HepG2 (cell line): ENCODE results near the gene FAAP100. TPM values are rescaled to one million over a fixed set of nuclear protein-coding genes. Genes with fewer than 3 reads are reported as not detected.

Experiments used
- ARNT ChIP-seq: fragments of 450-650 bp; IDR thresholded peaks from 2 replicates; pipeline ENCODE4 v1.6.1; 2017
- NFE2L1 ChIP-seq: sonication (generic); formaldehyde crosslinking; IDR thresholded peaks from 2 replicates; pipeline ENCODE4 v1.4.0; 2020; ENCODE audit warnings: missing genetic modification reagents, mild to moderate bottlenecking, borderline replicate concordance
- PRPF4 ChIP-seq: fragments of 200-400 bp; formaldehyde crosslinking; IDR thresholded peaks from 2 replicates; pipeline ENCODE4 v1.6.1; 2016; ENCODE audit warnings: low read length, low read depth; ENCODE audit not compliant: poor library complexity, severe bottlenecking
- RBAK ChIP-seq: sonication (generic); formaldehyde crosslinking; IDR thresholded peaks from 2 replicates; pipeline ENCODE4 v1.5.1; 2020; ENCODE audit warnings: mild to moderate bottlenecking, missing genetic modification reagents
- RFXANK ChIP-seq: IDR thresholded peaks from 2 replicates; pipeline ENCODE4 v1.6.1; 2016
- ZC3H4 ChIP-seq: sonication (generic); formaldehyde crosslinking; IDR thresholded peaks from 2 replicates; pipeline ENCODE4 v1.4.0; 2020; ENCODE audit warnings: missing genetic modification reagents, borderline replicate concordance
- ZFP82 ChIP-seq: sonication (generic); formaldehyde crosslinking; IDR thresholded peaks from 2 replicates; pipeline ENCODE4 v1.5.1; 2020; ENCODE audit warnings: mild to moderate bottlenecking, missing genetic modification reagents, borderline replicate concordance
- ZKSCAN8 ChIP-seq: IDR thresholded peaks from 2 replicates; pipeline ENCODE4 v1.6.1; 2016; ENCODE audit warnings: borderline replicate concordance, missing genetic modification reagents, missing compliant biosample characterization
- ZNF180 ChIP-seq: sonication (generic); formaldehyde crosslinking; IDR thresholded peaks from 2 replicates; pipeline ENCODE4 v1.4.0; 2020; ENCODE audit warnings: low read depth, missing genetic modification reagents, borderline replicate concordance
- ZNF251 ChIP-seq: sonication (generic); formaldehyde crosslinking; IDR thresholded peaks from 2 replicates; pipeline ENCODE4 v1.9.0; 2021; ENCODE audit warnings: mild to moderate bottlenecking, missing genetic modification reagents
- ZNF468 ChIP-seq: sonication (generic); formaldehyde crosslinking; IDR thresholded peaks from 2 replicates; pipeline ENCODE4 v1.8.0; 2022; ENCODE audit warnings: mild to moderate bottlenecking, moderate library complexity, missing genetic modification reagents
- ZNF713 ChIP-seq: sonication (generic); formaldehyde crosslinking; IDR thresholded peaks from 2 replicates; pipeline ENCODE4 v1.4.0; 2020; ENCODE audit warnings: mild to moderate bottlenecking, missing genetic modification reagents
- ZSCAN22 ChIP-seq: sonication (generic); formaldehyde crosslinking; IDR thresholded peaks from 2 replicates; pipeline ENCODE4 v1.4.0; 2020; ENCODE audit warnings: mild to moderate bottlenecking, missing genetic modification reagents
- polyA plus RNA-seq, 8 experiments: library from polyadenylated mRNA; depleted of rRNA in 3 of 8; stranded (reverse) in 7 of 8; unstranded in 1 of 8; fragments of >200 nt; fragmentation: Illumina TruSeq in 4 of 8; extraction: Trizol in 4 of 8; gene quantifications; 2 replicates each; pipeline versions ENCODE4 v1.2.1 to v1.2.3, GENCODE V29; 2011 to 2016; ENCODE audit warnings: low read depth in 4 of 8, missing spikeins in 1 of 8, mixed read lengths in 1 of 8; ENCODE audit not compliant: insufficient read depth in 1 of 8
- total RNA-seq, 5 experiments: library from RNA; depleted of rRNA; stranded (reverse); fragments of >200 nt; fragmentation: Illumina TruSeq; extraction: Trizol; gene quantifications; 2 replicates each; pipeline ENCODE4 v1.2.3, GENCODE V29; 2016; ENCODE audit warnings: low read depth in 1 of 5
- TF ChIP-seq, protein P1 (sequence below): sonication (generic); formaldehyde crosslinking; IDR thresholded peaks from 2 replicates; pipeline ENCODE4 v1.4.0; 2020; ENCODE audit warnings: missing genetic modification reagents
- TF ChIP-seq, protein P2 (sequence below): sonication (generic); formaldehyde crosslinking; IDR thresholded peaks from 2 replicates; pipeline ENCODE4 v1.5.0; 2020; ENCODE audit warnings: missing genetic modification reagents
- TF ChIP-seq, protein P3 (sequence below): sonication (generic); formaldehyde crosslinking; IDR thresholded peaks from 2 replicates; pipeline ENCODE4 v1.4.0; 2020; ENCODE audit warnings: mild to moderate bottlenecking, missing genetic modification reagents
- TF ChIP-seq, protein P4 (sequence below): sonication (generic); formaldehyde crosslinking; IDR thresholded peaks from 2 replicates; pipeline ENCODE4 v1.5.1; 2020; ENCODE audit warnings: mild to moderate bottlenecking, missing genetic modification reagents, moderate library complexity

The FAAP100 gene
- total and polyA plus RNA-seq, 2 of the 13 experiments (the other 11 are each of a cell fraction or from before 2014, with no cell fraction given): 7.6 to 20.8 TPM

DNA sequence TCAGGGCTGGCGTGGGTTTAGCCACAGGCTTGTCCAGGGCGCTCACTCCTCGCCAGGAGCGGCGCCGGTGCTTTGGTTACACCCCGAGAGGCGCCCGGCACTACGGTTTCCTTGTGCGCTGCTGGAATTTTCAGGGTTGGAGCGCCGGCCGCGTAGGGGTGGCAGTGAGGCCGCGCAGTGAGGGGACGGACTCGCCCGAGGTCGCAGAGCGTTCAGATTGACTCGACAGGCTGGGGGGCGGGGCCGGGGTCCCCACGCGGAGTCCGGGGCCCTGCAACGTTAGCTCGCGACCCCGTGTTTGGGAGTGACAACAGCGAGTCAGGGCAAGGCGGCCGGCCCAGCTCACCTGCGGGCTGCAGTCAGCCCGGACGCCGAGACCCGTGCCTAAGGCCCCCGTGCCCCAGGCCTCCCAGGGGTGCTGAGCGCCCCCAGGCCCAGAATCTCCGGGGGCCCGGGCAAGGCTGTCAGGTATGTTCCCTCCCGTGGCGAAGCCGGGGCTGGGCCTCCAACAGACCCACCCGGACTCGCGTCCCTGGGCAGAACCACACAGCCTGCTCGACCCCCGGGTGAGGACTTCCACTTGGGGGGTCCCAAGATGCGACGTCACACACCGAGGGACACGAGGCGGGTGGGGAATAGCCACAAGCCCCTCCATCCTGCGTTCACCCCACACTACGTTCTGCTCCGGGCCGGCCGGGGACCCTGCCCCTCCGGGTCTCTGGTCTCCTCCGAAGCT lies 38.2 kb downstream of the FAAP100 start (continued):
- TF ChIP-seq, protein P1, sequence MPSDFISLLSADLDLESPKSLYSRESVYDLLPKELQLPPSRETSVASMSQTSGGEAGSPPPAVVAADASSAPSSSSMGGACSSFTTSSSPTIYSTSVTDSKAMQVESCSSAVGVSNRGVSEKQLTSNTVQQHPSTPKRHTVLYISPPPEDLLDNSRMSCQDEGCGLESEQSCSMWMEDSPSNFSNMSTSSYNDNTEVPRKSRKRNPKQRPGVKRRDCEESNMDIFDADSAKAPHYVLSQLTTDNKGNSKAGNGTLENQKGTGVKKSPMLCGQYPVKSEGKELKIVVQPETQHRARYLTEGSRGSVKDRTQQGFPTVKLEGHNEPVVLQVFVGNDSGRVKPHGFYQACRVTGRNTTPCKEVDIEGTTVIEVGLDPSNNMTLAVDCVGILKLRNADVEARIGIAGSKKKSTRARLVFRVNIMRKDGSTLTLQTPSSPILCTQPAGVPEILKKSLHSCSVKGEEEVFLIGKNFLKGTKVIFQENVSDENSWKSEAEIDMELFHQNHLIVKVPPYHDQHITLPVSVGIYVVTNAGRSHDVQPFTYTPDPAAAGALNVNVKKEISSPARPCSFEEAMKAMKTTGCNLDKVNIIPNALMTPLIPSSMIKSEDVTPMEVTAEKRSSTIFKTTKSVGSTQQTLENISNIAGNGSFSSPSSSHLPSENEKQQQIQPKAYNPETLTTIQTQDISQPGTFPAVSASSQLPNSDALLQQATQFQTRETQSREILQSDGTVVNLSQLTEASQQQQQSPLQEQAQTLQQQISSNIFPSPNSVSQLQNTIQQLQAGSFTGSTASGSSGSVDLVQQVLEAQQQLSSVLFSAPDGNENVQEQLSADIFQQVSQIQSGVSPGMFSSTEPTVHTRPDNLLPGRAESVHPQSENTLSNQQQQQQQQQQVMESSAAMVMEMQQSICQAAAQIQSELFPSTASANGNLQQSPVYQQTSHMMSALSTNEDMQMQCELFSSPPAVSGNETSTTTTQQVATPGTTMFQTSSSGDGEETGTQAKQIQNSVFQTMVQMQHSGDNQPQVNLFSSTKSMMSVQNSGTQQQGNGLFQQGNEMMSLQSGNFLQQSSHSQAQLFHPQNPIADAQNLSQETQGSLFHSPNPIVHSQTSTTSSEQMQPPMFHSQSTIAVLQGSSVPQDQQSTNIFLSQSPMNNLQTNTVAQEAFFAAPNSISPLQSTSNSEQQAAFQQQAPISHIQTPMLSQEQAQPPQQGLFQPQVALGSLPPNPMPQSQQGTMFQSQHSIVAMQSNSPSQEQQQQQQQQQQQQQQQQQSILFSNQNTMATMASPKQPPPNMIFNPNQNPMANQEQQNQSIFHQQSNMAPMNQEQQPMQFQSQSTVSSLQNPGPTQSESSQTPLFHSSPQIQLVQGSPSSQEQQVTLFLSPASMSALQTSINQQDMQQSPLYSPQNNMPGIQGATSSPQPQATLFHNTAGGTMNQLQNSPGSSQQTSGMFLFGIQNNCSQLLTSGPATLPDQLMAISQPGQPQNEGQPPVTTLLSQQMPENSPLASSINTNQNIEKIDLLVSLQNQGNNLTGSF (CRISPR knock-in tag): 0 out of 2 replicates have a peak, but pooled peaks have one; percentile 21
- TF ChIP-seq ZNF180 (CRISPR knock-in tag) (no peak; the same call in 1 of the 2 replicates), ZC3H4 (CRISPR knock-in tag) (no peak), NFE2L1 (CRISPR knock-in tag) (no peak), ZKSCAN8 (CRISPR knock-in tag) (no peak; the same call in 1 of the 2 replicates), RFXANK (no peak), ZNF468 (CRISPR knock-in tag) (no peak), ZFP82 (CRISPR knock-in tag) (no peak), PRPF4 (no peak), ARNT (no peak), ZNF713 (no peak), ZNF251 (CRISPR knock-in tag) (no peak), ZSCAN22 (CRISPR knock-in tag) (no peak), RBAK (CRISPR knock-in tag) (no peak)
- TF ChIP-seq, protein P2, sequence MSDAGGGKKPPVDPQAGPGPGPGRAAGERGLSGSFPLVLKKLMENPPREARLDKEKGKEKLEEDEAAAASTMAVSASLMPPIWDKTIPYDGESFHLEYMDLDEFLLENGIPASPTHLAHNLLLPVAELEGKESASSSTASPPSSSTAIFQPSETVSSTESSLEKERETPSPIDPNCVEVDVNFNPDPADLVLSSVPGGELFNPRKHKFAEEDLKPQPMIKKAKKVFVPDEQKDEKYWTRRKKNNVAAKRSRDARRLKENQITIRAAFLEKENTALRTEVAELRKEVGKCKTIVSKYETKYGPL (CRISPR knock-in tag): no peak
- TF ChIP-seq, protein P3, sequence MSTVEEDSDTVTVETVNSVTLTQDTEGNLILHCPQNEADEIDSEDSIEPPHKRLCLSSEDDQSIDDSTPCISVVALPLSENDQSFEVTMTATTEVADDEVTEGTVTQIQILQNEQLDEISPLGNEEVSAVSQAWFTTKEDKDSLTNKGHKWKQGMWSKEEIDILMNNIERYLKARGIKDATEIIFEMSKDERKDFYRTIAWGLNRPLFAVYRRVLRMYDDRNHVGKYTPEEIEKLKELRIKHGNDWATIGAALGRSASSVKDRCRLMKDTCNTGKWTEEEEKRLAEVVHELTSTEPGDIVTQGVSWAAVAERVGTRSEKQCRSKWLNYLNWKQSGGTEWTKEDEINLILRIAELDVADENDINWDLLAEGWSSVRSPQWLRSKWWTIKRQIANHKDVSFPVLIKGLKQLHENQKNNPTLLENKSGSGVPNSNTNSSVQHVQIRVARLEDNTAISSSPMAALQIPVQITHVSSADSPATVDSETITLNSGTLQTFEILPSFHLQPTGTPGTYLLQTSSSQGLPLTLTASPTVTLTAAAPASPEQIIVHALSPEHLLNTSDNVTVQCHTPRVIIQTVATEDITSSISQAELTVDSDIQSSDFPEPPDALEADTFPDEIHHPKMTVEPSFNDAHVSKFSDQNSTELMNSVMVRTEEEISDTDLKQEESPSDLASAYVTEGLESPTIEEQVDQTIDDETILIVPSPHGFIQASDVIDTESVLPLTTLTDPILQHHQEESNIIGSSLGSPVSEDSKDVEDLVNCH (CRISPR knock-in tag): no peak
- TF ChIP-seq, protein P4, sequence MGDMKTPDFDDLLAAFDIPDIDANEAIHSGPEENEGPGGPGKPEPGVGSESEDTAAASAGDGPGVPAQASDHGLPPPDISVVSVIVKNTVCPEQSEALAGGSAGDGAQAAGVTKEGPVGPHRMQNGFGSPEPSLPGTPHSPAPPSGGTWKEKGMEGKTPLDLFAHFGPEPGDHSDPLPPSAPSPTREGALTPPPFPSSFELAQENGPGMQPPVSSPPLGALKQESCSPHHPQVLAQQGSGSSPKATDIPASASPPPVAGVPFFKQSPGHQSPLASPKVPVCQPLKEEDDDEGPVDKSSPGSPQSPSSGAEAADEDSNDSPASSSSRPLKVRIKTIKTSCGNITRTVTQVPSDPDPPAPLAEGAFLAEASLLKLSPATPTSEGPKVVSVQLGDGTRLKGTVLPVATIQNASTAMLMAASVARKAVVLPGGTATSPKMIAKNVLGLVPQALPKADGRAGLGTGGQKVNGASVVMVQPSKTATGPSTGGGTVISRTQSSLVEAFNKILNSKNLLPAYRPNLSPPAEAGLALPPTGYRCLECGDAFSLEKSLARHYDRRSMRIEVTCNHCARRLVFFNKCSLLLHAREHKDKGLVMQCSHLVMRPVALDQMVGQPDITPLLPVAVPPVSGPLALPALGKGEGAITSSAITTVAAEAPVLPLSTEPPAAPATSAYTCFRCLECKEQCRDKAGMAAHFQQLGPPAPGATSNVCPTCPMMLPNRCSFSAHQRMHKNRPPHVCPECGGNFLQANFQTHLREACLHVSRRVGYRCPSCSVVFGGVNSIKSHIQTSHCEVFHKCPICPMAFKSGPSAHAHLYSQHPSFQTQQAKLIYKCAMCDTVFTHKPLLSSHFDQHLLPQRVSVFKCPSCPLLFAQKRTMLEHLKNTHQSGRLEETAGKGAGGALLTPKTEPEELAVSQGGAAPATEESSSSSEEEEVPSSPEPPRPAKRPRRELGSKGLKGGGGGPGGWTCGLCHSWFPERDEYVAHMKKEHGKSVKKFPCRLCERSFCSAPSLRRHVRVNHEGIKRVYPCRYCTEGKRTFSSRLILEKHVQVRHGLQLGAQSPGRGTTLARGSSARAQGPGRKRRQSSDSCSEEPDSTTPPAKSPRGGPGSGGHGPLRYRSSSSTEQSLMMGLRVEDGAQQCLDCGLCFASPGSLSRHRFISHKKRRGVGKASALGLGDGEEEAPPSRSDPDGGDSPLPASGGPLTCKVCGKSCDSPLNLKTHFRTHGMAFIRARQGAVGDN: peak; percentile 81
